ACC112 (cell line): ENCODE measurements around the gene NAA10.

Source experiments
- H2AFZ ChIP-seq: fragments of 200-600 bp; sonication (generic); one replicate; pipeline ENCODE4 v1.6.0; 2017; ENCODE audit warnings: antibody characterized with exemption, low read length; ENCODE audit not compliant: unreplicated experiment
- H3K27ac ChIP-seq: fragments of 200-600 bp; sonication (generic); 2 replicates; pipeline ENCODE4 v1.5.1; 2014; ENCODE audit warnings: low read depth, mild to moderate bottlenecking, antibody characterized with exemption, low read length, moderate library complexity
- H3K27me3 ChIP-seq: fragments of 200-600 bp; sonication (generic); 2 replicates; pipeline ENCODE4 v1.6.1; 2014; ENCODE audit warnings: mild to moderate bottlenecking, antibody characterized with exemption, low read length, moderate library complexity, mixed read lengths; ENCODE audit not compliant: insufficient read depth
- H3K36me3 ChIP-seq: fragments of 200-600 bp; sonication (generic); 2 replicates; pipeline ENCODE4 v1.6.1; 2016; ENCODE audit warnings: mild to moderate bottlenecking, antibody characterized with exemption, low read length, moderate library complexity, mixed read lengths; ENCODE audit not compliant: insufficient read depth
- H3K4me1 ChIP-seq: fragments of 200-600 bp; sonication (generic); one replicate; pipeline ENCODE4 v1.6.1; 2016; ENCODE audit warnings: low read length, mixed read lengths; ENCODE audit not compliant: insufficient read depth, unreplicated experiment, control insufficient read depth
- H3K4me3 ChIP-seq: fragments of 200-600 bp; sonication (generic); 2 replicates; pipeline ENCODE4 v1.5.1; 2014; ENCODE audit warnings: mild to moderate bottlenecking, low read depth, low read length
- H3K79me2 ChIP-seq: fragments of 200-600 bp; sonication (generic); one replicate; pipeline ENCODE4 v1.6.0; 2016; ENCODE audit warnings: low read length; ENCODE audit not compliant: control insufficient read depth, unreplicated experiment, insufficient read depth

NAA10 gene

GRCh38 chrX:153881281-153881680 lies 53.6 kb downstream of the NAA10 start:
- Histone ChIP-seq H3K4me3 (no peak overlapping the region), H3K79me2 (no peaks in the 10 kb centered on the region), H3K4me1 (peaks cover 12% of the 10 kb centered on the region), H3K27ac (no peak overlapping the region), H3K36me3 (no peaks in the 10 kb centered on the region), H2AFZ (no peak overlapping the region), H3K27me3 (peaks cover 21% of the 10 kb centered on the region; the same call in 1 of the 2 replicates)

- H2AFZ ChIP-seq: no peak overlapping the region
- no peaks in the 10 kb centered on the region for H3K79me2 ChIP-seq
- peaks cover 12% of the 10 kb centered on the region for H3K4me1 ChIP-seq
- H3K36me3 ChIP-seq: no peaks in the 10 kb centered on the region
- no peak overlapping the region for H3K27ac ChIP-seq
- peaks cover 18% of the 10 kb centered on the region; the same call in 1 of the 2 replicates for H3K27me3 ChIP-seq
- no peak overlapping the region for H3K4me3 ChIP-seq
Observed at GRCh38 chrX:153880440-153880815, 54.4 kb downstream of the NAA10 start.

GRCh38 chrX:153879741-153880439 lies 54.9 kb downstream of the NAA10 start:
- peaks cover 12% of the 10 kb centered on the region for H3K4me1 ChIP-seq

More at GRCh38 chrX:153879741-153880439, 54.9 kb downstream of the NAA10 start:
- no peak overlapping the region for H2AFZ ChIP-seq
- no peaks in the 10 kb centered on the region for H3K79me2 ChIP-seq
- H3K4me3 ChIP-seq: no peak overlapping the region
- no peak overlapping the region for H3K27ac ChIP-seq
- H3K27me3 ChIP-seq: peaks cover 13% of the 10 kb centered on the region; the same call in 1 of the 2 replicates
- H3K36me3 ChIP-seq: no peaks in the 10 kb centered on the region
